Colonic mucosa (tissue), 4 donors: Measurements from ENCODE around the gene MAP6. TPM values are rescaled to one million over a fixed set of nuclear protein-coding genes. Genes with fewer than 3 reads are reported as not detected.

Experiments
- DNase-seq: peaks from one replicate; pipeline ENCODE4 v3.0.0-alpha.2; 2020
- H3K27ac ChIP-seq: fragments of 200-600 bp; one replicate; pipeline ENCODE4 v1.8.0; 2021
- H3K27me3 ChIP-seq: fragments of 200-600 bp; one replicate; pipeline ENCODE4 v1.8.0; 2021
- H3K36me3 ChIP-seq: fragments of 200-600 bp; one replicate; pipeline ENCODE4 v1.8.0; 2021
- H3K4me1 ChIP-seq: fragments of 200-600 bp; one replicate; pipeline ENCODE4 v1.8.0; 2021; ENCODE audit warnings: mild to moderate bottlenecking
- H3K4me3 ChIP-seq: fragments of 200-600 bp; one replicate; pipeline ENCODE4 v1.8.0; 2021
- H3K9ac ChIP-seq, 2 donors: one replicate each; pipeline ENCODE4 v1.7.0; 2013; ENCODE audit warnings: control low read depth in 2 of 2, low read depth in 2 of 2, low read length in 2 of 2
- H3K9me3 ChIP-seq: fragments of 200-600 bp; one replicate; pipeline ENCODE4 v1.8.0; 2021
- CTCF ChIP-seq: fragments of 200-600 bp; IDR thresholded peaks from one replicate; pipeline ENCODE4 v1.8.0; 2022; ENCODE audit warnings: antibody characterized with exemption, mild to moderate bottlenecking
- intact Hi-C: fragments of 100-400 bp; cut with DNase I; formaldehyde crosslinking; loops from one replicate; pipeline ENCODE4 v1.14.1; 2022
- total RNA-seq, 2 donors: library from RNA; stranded (reverse); fragmentation: NEBNext Ultra II Directional in 1 of 2; extraction: Animal tissue kit (Norgen Biotek cat#: 25700) in 1 of 2; gene quantifications; one replicate each; pipeline ENCODE4 v1.2.1, GENCODE V29; 2021
- donor health status: healthy.
- donor health status: DM: no; HTN: no; CAD: no.
- donor health status: DM: no; HTN: no; CAD: no.

The MAP6 gene
- total RNA-seq, 2 donors from 2014 or later, result 0.79 to 2.6 TPM

GRCh38 chr11:75665126-75665525, 3.7 kb downstream of the MAP6 start:
- Histone ChIP-seq H3K4me1 (peaks cover 4% of the 10 kb centered on the region), H3K4me3 (no peak overlapping the region), H3K9ac (no peak overlapping the region), H3K9me3 (no peaks in the 10 kb centered on the region), H3K27me3 (peaks cover 32% of the 10 kb centered on the region), H3K27ac (no peak overlapping the region), H3K36me3 (no peaks in the 10 kb centered on the region)
- intact Hi-C loops, result no loop called here
- DNase-seq, result no peak
- no peak for TF ChIP-seq CTCF

- intact Hi-C loops, result no loop called here
- no peak for TF ChIP-seq CTCF
- Histone ChIP-seq H3K9ac (no peak overlapping the region), H3K4me3 (no peak overlapping the region), H3K9me3 (no peaks in the 10 kb centered on the region), H3K36me3 (no peaks in the 10 kb centered on the region), H3K27ac (no peak overlapping the region), H3K27me3 (peaks cover 25% of the 10 kb centered on the region), H3K4me1 (peaks cover 4% of the 10 kb centered on the region)
- DNase-seq, result no peak
Measured at GRCh38 chr11:75664389-75664788, 4.4 kb downstream of the MAP6 start.

GRCh38 chr11:75663808-75664207, 5.0 kb downstream of the MAP6 start:
- H3K9me3 ChIP-seq, result no peaks in the 10 kb centered on the region
- peaks cover 4% of the 10 kb centered on the region for H3K4me1 ChIP-seq
- H3K9ac ChIP-seq, result no peak overlapping the region
- H3K4me3 ChIP-seq, result no peak overlapping the region
- intact Hi-C loops, result no loop called here
- H3K36me3 ChIP-seq, result no peaks in the 10 kb centered on the region
- no peak for DNase-seq
- no peak overlapping the region for H3K27ac ChIP-seq
- peaks cover 20% of the 10 kb centered on the region for H3K27me3 ChIP-seq
- TF ChIP-seq CTCF, result no peak

- no peak for DNase-seq
- no peaks in the 10 kb centered on the region for H3K4me1 ChIP-seq
- no peak overlapping the region for H3K4me3 ChIP-seq
- no peak for TF ChIP-seq CTCF
- H3K9ac ChIP-seq, result no peak overlapping the region
- H3K36me3 ChIP-seq, result no peaks in the 10 kb centered on the region
- no peaks in the 10 kb centered on the region for H3K9me3 ChIP-seq
- intact Hi-C loops, result no loop called here
- no peaks in the 10 kb centered on the region for H3K27me3 ChIP-seq
- no peak overlapping the region for H3K27ac ChIP-seq
Measured at GRCh38 chr11:75659836-75660235, 9.0 kb downstream of the MAP6 start.

- Histone ChIP-seq H3K27ac (no peak overlapping the region), H3K27me3 (no peaks in the 10 kb centered on the region), H3K9me3 (no peaks in the 10 kb centered on the region), H3K36me3 (no peaks in the 10 kb centered on the region), H3K9ac (no peak overlapping the region), H3K4me3 (no peak overlapping the region), H3K4me1 (no peaks in the 10 kb centered on the region)
- intact Hi-C loops, result no loop called here
- no peak for DNase-seq
- no peak for TF ChIP-seq CTCF
Measured at GRCh38 chr11:75656044-75656727, 12.7 kb downstream of the MAP6 start.
